AG09309 (cell line): ENCODE results near the gene TACC2.
"Not testable (repeated sequence)": the region's sequence is repeated elsewhere in the genome, so short reads cannot be mapped to it uniquely, and the experiment has no call there.

Experiments
- DNase-seq: peaks from one replicate; pipeline ENCODE4 v3.0.0-alpha.2; 2010; ENCODE audit warnings: low read depth
- H3K4me3 ChIP-seq: 2 replicates; pipeline ENCODE4 v1.5.1; 2011; ENCODE audit warnings: mild to moderate bottlenecking, low read depth, low read length, moderate library complexity; ENCODE audit not compliant: control insufficient read depth
- TF ChIP-seq, protein P1 (sequence below): IDR thresholded peaks from 2 replicates; pipeline ENCODE4 v1.5.1; 2011; ENCODE audit warnings: mild to moderate bottlenecking, low read depth, low read length, inconsistent platforms; ENCODE audit not compliant: insufficient read depth, control insufficient read depth; ENCODE audit errors: missing control alignments

Gene TACC2

DNA sequence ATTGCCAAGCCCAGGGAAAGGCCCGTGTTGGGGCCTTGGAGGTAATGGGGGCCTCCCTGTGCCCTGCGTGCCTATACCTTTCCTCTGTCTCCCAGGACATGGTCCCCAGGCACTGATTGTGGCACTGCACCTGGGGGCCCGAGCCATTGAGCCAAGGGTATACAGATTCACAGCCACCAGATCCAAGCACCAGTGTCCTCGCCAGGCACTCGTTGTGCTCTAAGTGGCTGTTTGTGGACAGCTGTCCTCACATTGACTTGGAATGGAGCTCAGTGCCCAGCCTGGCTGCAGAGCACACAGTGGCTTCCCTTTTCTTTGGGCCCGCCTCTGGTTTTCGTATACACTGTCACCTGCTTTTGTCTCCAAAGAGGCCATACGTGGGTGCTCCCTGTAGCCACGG is 210.1 kb downstream of the TACC2 start:
- TF ChIP-seq, protein P1, sequence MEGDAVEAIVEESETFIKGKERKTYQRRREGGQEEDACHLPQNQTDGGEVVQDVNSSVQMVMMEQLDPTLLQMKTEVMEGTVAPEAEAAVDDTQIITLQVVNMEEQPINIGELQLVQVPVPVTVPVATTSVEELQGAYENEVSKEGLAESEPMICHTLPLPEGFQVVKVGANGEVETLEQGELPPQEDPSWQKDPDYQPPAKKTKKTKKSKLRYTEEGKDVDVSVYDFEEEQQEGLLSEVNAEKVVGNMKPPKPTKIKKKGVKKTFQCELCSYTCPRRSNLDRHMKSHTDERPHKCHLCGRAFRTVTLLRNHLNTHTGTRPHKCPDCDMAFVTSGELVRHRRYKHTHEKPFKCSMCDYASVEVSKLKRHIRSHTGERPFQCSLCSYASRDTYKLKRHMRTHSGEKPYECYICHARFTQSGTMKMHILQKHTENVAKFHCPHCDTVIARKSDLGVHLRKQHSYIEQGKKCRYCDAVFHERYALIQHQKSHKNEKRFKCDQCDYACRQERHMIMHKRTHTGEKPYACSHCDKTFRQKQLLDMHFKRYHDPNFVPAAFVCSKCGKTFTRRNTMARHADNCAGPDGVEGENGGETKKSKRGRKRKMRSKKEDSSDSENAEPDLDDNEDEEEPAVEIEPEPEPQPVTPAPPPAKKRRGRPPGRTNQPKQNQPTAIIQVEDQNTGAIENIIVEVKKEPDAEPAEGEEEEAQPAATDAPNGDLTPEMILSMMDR, result no peak
- H3K4me3 ChIP-seq, result no peak overlapping the region
- DNase-seq, result no peak

DNA sequence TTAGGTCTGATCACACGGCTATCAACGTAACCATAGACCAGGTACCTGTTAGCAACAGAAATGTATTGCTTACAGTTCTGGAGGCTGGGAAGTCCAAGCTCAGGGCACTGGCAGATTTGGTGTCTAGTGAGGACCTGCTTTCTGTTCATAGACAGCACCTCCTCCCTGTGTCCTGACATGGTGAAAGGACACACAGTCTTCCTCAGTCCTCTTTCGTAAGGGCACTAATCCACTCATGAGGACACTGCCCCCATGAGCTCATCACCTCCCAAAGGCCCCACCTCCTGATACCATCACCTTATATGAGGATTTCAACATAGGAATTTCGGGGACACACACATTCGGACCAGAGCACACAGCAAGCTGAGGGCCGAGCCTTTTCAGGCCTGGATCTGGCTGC is 210.7 kb downstream of the TACC2 start:
- TF ChIP-seq, protein P1, result no peak
- DNase-seq, result no peak
- H3K4me3 ChIP-seq, result no peak overlapping the region

DNA sequence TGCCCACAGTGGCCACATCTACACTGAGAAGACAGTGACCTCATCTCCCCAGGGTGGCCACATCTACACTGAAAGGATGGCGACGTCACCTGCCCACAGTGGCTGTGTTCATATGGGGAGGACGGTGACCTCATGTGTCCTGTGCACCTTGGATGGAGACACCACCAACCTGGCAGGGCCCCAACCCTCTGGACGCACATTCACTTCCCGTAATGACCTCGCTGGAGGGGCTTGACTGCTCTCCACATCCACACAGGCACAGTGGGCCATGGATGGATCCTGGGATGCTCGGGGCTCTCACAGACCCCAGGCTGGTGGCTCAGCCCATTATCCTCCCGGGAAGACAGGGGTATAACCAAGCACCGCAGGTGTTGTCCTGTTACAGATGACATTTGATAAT is 212.4 kb downstream of the TACC2 start:
- no peak overlapping the region for H3K4me3 ChIP-seq
- DNase-seq, result no peak
- TF ChIP-seq, protein P1, result no peak

DNA sequence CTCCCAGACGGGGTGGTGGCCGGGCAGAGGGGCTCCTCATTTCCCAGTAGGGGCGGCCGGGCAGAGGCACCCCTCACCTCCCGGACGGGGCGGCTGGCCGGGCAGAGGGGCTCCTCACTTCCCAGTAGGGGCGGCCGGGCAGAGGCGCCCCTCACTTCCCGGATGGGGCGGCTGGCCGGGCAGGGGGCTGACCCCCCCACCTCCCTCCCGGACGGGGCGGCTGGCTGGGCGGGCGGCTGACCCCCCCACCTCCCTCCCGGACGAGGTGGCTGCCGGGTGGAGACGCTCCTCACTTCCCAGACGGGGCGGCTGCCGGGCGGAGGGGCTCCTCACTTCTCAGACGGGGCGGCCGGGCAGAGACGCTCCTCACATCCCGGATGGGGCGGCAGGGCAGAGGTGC is 214.2 kb downstream of the TACC2 start:
- not testable (repeated sequence) for DNase-seq, H3K4me3 ChIP-seq

DNA sequence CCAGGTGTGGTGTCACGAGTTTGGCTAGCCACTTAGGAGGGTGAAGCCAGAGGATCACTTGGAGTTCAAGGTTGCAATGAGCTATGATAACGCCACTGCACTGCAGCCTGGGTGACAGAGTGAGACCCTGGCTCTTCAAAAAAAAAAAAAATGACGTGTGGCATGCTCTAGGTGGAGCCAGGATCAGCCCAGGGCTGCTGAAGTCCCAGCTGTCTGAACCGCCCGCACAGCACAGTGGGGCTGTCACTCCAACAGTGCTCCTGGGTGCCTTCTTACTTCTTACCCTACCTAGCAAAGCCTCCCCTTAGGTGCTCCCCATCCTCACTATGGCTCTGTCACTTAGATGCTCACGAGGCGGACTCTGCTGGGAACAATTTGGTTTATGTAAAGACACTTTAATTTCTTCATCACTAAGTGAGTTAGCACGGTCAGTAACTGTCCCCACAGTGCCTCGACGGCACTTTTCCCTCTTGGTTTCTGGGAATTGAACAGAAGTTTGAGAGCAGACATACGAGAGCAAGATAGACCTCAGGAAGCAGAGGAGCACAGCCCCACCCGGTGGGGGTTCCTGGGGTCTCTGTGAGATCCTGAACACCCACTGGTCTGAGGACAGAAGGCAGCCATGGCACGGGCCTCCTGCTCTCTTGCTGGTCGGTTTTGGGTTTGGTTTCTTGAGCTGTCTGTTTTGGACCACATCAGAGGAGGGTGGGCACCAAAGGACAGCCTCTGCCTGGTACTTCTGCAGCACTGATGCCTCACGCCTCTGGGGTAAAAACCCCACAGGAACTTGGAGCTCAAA is 215.9 kb downstream of the TACC2 start:
- no peak overlapping the region for H3K4me3 ChIP-seq
- DNase-seq, result no peak
- TF ChIP-seq, protein P1, result no peak

DNA sequence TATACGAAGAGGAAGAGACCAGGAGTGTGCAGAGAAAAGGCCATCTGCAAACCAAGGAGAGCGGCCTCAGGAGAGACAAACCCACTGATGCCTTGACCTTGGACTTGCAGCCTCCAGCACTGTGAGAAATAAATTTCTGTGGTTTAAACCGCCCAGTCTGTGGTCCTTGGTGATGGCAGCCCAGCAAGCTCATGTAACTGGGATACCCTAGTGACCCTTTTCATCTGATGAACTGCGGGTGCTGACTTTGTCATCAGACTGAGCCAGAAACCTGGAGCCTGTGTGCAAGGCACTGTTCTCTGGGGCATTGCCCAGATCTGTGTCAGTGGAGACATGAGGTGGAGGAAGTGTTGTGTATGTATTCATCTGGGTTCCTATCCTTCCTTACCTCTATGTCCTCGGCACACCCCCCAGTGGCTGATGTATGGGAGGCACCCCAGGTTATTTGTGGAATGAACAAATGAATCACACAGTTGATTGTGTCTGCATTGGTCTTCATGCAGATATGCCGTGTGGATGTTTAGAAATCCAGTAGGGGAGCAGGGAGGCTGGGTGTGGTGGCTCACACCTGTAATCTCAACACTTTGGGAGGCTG is 217.6 kb downstream of the TACC2 start:
- TF ChIP-seq, protein P1, result peak; percentile 8
- H3K4me3 ChIP-seq, result no peak overlapping the region
- DNase-seq, result no peak

DNA sequence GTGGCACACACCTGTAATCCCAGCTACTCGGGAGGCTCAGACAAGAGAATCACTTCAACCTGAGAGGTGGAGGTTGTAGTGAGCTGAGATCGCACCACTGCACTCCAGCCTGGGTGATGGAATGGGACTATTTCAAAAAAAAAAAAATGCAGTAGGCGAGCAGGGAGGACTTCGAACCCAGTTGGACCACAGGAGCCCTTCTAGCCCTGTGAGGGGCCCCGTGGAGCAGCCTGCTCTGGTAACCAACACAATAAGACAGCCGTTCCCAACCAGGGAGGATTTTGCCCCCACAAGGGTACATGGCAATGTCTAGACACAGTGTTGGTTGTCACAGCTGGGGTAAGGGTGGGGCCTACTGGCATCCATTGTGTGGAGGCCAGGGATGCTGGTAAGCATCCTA is 218.2 kb downstream of the TACC2 start:
- DNase-seq, result no peak
- TF ChIP-seq, protein P1, result no peak
- no peak overlapping the region for H3K4me3 ChIP-seq
